Fibroblast of peridontal ligament (primary cell): ENCODE measurements around the gene ROBO2.
A peak's percentile ranks its signal among the peaks of the same experiment; 100 is the strongest.
"Not testable (repeated sequence)": the region's sequence is repeated elsewhere in the genome, so short reads cannot be mapped to it uniquely, and the experiment has no call there.

Source experiments
- DNase-seq: peaks from one replicate; pipeline ENCODE4 v3.0.0-alpha.2; 2010; ENCODE audit errors: extremely low read depth

Gene ROBO2

GRCh38 chr3:77338195-77338594 lies 298.3 kb downstream of the ROBO2 start:
- no peak for DNase-seq

GRCh38 chr3:77342027-77342426 lies 302.1 kb downstream of the ROBO2 start:
- DNase-seq = no peak

- DNase-seq = no peak
Measured at GRCh38 chr3:77342688-77343087, 302.8 kb downstream of the ROBO2 start.

- no peak for DNase-seq
Measured at GRCh38 chr3:77345009-77345408, 305.1 kb downstream of the ROBO2 start.

- DNase-seq = no peak
Measured at GRCh38 chr3:77348244-77348855, 308.5 kb downstream of the ROBO2 start.

- DNase-seq = no peak
Measured at GRCh38 chr3:77354958-77355357, 315.1 kb downstream of the ROBO2 start.

- no peak for DNase-seq
Measured at GRCh38 chr3:77362936-77363335, 323.0 kb downstream of the ROBO2 start.

- no peak for DNase-seq
Measured at GRCh38 chr3:77365152-77365551, 325.3 kb downstream of the ROBO2 start.

- peak; percentile 6 for DNase-seq
Measured at GRCh38 chr3:77370413-77370812, 330.5 kb downstream of the ROBO2 start.

GRCh38 chr3:77372018-77372417 lies 332.1 kb downstream of the ROBO2 start:
- DNase-seq = no peak

GRCh38 chr3:77372634-77373346 lies 332.9 kb downstream of the ROBO2 start:
- no peak for DNase-seq

- no peak for DNase-seq
Measured at GRCh38 chr3:77373619-77374018, 333.7 kb downstream of the ROBO2 start.

- DNase-seq = no peak
Measured at GRCh38 chr3:77376511-77376910, 336.6 kb downstream of the ROBO2 start.

GRCh38 chr3:77377717-77378116 lies 337.8 kb downstream of the ROBO2 start:
- no peak for DNase-seq

GRCh38 chr3:77380136-77380535 lies 340.2 kb downstream of the ROBO2 start:
- no peak for DNase-seq

- DNase-seq = no peak
Measured at GRCh38 chr3:77381431-77381830, 341.5 kb downstream of the ROBO2 start.

- DNase-seq = no peak
Measured at GRCh38 chr3:77392181-77392580, 352.3 kb downstream of the ROBO2 start.

- DNase-seq = no peak
Measured at GRCh38 chr3:77394046-77394445, 354.1 kb downstream of the ROBO2 start.

GRCh38 chr3:77404871-77405270 lies 365.0 kb downstream of the ROBO2 start:
- DNase-seq = no peak

- no peak for DNase-seq
Measured at GRCh38 chr3:77407441-77407840, 367.5 kb downstream of the ROBO2 start.

- not testable (repeated sequence) for DNase-seq
Measured at GRCh38 chr3:77410334-77410733, 370.4 kb downstream of the ROBO2 start.

- no peak for DNase-seq
Measured at GRCh38 chr3:77411334-77411733, 371.4 kb downstream of the ROBO2 start.

- no peak for DNase-seq
Measured at GRCh38 chr3:77412021-77412438, 372.1 kb downstream of the ROBO2 start.

- no peak for DNase-seq
Measured at GRCh38 chr3:77412584-77412983, 372.7 kb downstream of the ROBO2 start.
